H1 (cell line): ENCODE measurements around the gene ACTR5. TPM values are rescaled to one million over a fixed set of nuclear protein-coding genes. Genes with fewer than 3 reads are reported as not detected.

Source experiments
- CTCF ChIA-PET: fragments of 300-600 bp; sonication (Branson Sonifier 250); formaldehyde crosslinking; loops from one replicate; lab custom pipeline; 2021; ENCODE audit not compliant: partially characterized antibody; lab: Charles Lee
- POLR2A ChIA-PET: fragments of 300-600 bp; sonication (Branson Sonifier 250); formaldehyde crosslinking; loops from one replicate; lab custom pipeline; 2021; ENCODE audit warnings: inconsistent platforms; ENCODE audit not compliant: partially characterized antibody; lab: Charles Lee
- DNase-seq, 2 experiments: peaks; one replicate each; pipeline versions ENCODE4 v3.0.0 to v3.0.0-alpha.2; 2010 to 2022; ENCODE audit warnings: low spot score in 2 of 2, low read depth in 1 of 2, mixed read lengths in 1 of 2
- FAIRE-seq: peaks from 2 replicates; lab custom pipeline; 2011; peaks lifted over from hg19 to GRCh38; lab: Jason Lieb, UNC
- H2AFZ ChIP-seq: 2 replicates; pipeline ENCODE4 v1.8.1; 2012; ENCODE audit warnings: low read length, inconsistent platforms
- H2AK5ac ChIP-seq: 2 replicates; pipeline ENCODE4 v1.6.1; 2013; ENCODE audit warnings: low read depth, low read length
- H2BK120ac ChIP-seq: replicated peaks from 2 replicates; pipeline ENCODE3; 2013; ENCODE audit warnings: low read depth, low read length, inconsistent platforms
- H2BK12ac ChIP-seq: 2 replicates; pipeline ENCODE4 v1.6.1; 2013; ENCODE audit warnings: low read depth, low read length
- H2BK15ac ChIP-seq: 2 replicates; pipeline ENCODE4 v1.6.1; 2013; ENCODE audit warnings: low read length
- H2BK20ac ChIP-seq: 2 replicates; pipeline ENCODE4 v1.6.1; 2013; ENCODE audit warnings: low read length
- H2BK5ac ChIP-seq: 2 replicates; pipeline ENCODE4 v1.6.1; 2013; ENCODE audit warnings: low read depth, low read length
- H3K14ac ChIP-seq: 2 replicates; pipeline ENCODE4 v1.6.1; 2013; ENCODE audit warnings: inconsistent platforms; ENCODE audit not compliant: insufficient read length
- H3K18ac ChIP-seq: 2 replicates; pipeline ENCODE4 v1.6.1; 2013; ENCODE audit warnings: low read length; ENCODE audit errors: extremely low read depth
- H3K23ac ChIP-seq: 2 replicates; pipeline ENCODE4 v1.6.1; 2013; ENCODE audit warnings: inconsistent platforms; ENCODE audit not compliant: insufficient read length
- H3K23me2 ChIP-seq: 2 replicates; pipeline ENCODE4 v1.6.1; 2013; ENCODE audit warnings: low read depth, low read length
- H3K27ac ChIP-seq: 2 replicates; pipeline ENCODE4 v1.6.1; 2011; ENCODE audit warnings: low read depth, low read length, inconsistent platforms
- H3K27me3 ChIP-seq, 4 experiments: replicated peaks in 1 of 4; 1 replicate in 1 of 4; 2 replicates in 3 of 4; pipeline versions ENCODE4 v1.6.1 to v1.8.1; 2011 to 2013; ENCODE audit warnings: low read length in 3 of 4, mild to moderate bottlenecking in 3 of 4, inconsistent platforms in 2 of 4, mixed read lengths in 2 of 4, moderate library complexity in 1 of 4; ENCODE audit not compliant: control insufficient read depth in 3 of 4, insufficient read depth in 3 of 4; ENCODE audit errors: extremely low read depth in 1 of 4
- H3K36me3 ChIP-seq, 4 experiments: 2 replicates each; pipeline versions ENCODE4 v1.6.1 to v1.8.1; 2011 to 2013; ENCODE audit warnings: mild to moderate bottlenecking in 4 of 4, low read length in 3 of 4, moderate library complexity in 2 of 4, control low read depth in 1 of 4, inconsistent platforms in 1 of 4; ENCODE audit not compliant: insufficient read depth in 4 of 4, control insufficient read depth in 2 of 4
- H3K4ac ChIP-seq: replicated peaks from 2 replicates; pipeline ENCODE3; 2013; ENCODE audit warnings: low read length, low read depth, mixed read lengths, inconsistent platforms; ENCODE audit not compliant: insufficient read length
- H3K4me1 ChIP-seq, 4 experiments: replicated peaks in 1 of 4; 1 replicate in 1 of 4; 2 replicates in 3 of 4; pipeline versions ENCODE4 v1.6.1 to v1.8.1; 2011 to 2013; ENCODE audit warnings: low read length in 3 of 4, inconsistent platforms in 2 of 4, mixed read lengths in 1 of 4; ENCODE audit not compliant: insufficient read depth in 4 of 4, control insufficient read depth in 3 of 4
- H3K4me2 ChIP-seq, 2 experiments: 2 replicates each; pipeline versions ENCODE4 v1.6.1 to v1.8.1; 2011 to 2013; ENCODE audit warnings: low read depth in 2 of 2, low read length in 2 of 2, control low read depth in 1 of 2, inconsistent platforms in 1 of 2, mild to moderate bottlenecking in 1 of 2; ENCODE audit not compliant: insufficient read depth in 1 of 2
- H3K4me3 ChIP-seq, 4 experiments: fragments of 200-600, 300-600 bp in 1 of 4; sonication (generic), shearing (Covaris generic), sonication (Bioruptor Twin) in 1 of 4; 2 replicates each; pipeline versions ENCODE4 v1.5.1 to v1.8.1; 2011 to 2016; ENCODE audit warnings: low read length in 4 of 4, low read depth in 3 of 4, control low read depth in 2 of 4, inconsistent platforms in 2 of 4, mild to moderate bottlenecking in 2 of 4, mixed read lengths in 1 of 4, moderate library complexity in 1 of 4; ENCODE audit not compliant: insufficient read depth in 2 of 4; ENCODE audit errors: extremely low read depth in 1 of 4
- H3K56ac ChIP-seq: replicated peaks from 2 replicates; pipeline ENCODE3; 2013; ENCODE audit warnings: low read depth, mild to moderate bottlenecking, mixed read lengths, low read length, inconsistent platforms; ENCODE audit not compliant: insufficient read length
- H3K79me1 ChIP-seq: 2 replicates; pipeline ENCODE4 v1.6.1; 2013; ENCODE audit warnings: low read depth, low read length, control low read depth
- H3K79me2 ChIP-seq, 2 experiments: 2 replicates each; pipeline versions ENCODE4 v1.6.1 to v1.8.1; 2012 to 2013; ENCODE audit warnings: low read length in 2 of 2, mild to moderate bottlenecking in 2 of 2, inconsistent platforms in 1 of 2; ENCODE audit not compliant: insufficient read depth in 2 of 2, control insufficient read depth in 1 of 2
- H3K9ac ChIP-seq, 4 experiments: replicated peaks in 1 of 4; 1 replicate in 1 of 4; 2 replicates in 3 of 4; pipeline versions ENCODE4 v1.6.1 to v1.8.1; 2011 to 2013; ENCODE audit warnings: low read depth in 3 of 4, low read length in 3 of 4, control low read depth in 2 of 4, mild to moderate bottlenecking in 2 of 4, moderate library complexity in 2 of 4, inconsistent platforms in 1 of 4; ENCODE audit errors: extremely low read depth in 1 of 4
- H3K9me3 ChIP-seq, 2 experiments: 2 replicates each; pipeline versions ENCODE4 v1.6.1 to v1.8.1; 2012 to 2013; ENCODE audit warnings: mild to moderate bottlenecking in 2 of 2, moderate library complexity in 2 of 2, control low read depth in 1 of 2, inconsistent platforms in 1 of 2, low read depth in 1 of 2, low read length in 1 of 2, mixed read lengths in 1 of 2; ENCODE audit not compliant: insufficient read depth in 2 of 2
- H4K20me1 ChIP-seq, 2 experiments: replicated peaks in 1 of 2; 2 replicates each; pipeline versions ENCODE3 to v1.8.1; 2011 to 2013; ENCODE audit warnings: inconsistent platforms in 2 of 2, low read length in 2 of 2, mild to moderate bottlenecking in 1 of 2; ENCODE audit not compliant: insufficient read depth in 2 of 2, control insufficient read depth in 1 of 2
- H4K5ac ChIP-seq: 2 replicates; pipeline ENCODE4 v1.6.1; 2013; ENCODE audit warnings: low read length, low read depth, mixed read lengths, inconsistent platforms; ENCODE audit not compliant: insufficient read length
- H4K8ac ChIP-seq: 2 replicates; pipeline ENCODE4 v1.8.0; 2013; ENCODE audit warnings: mild to moderate bottlenecking, moderate library complexity, low read length, inconsistent platforms; ENCODE audit not compliant: insufficient read depth; ENCODE audit errors: extremely low read depth
- H4K91ac ChIP-seq: replicated peaks from 2 replicates; pipeline ENCODE3; 2013; ENCODE audit warnings: low read length, mixed read lengths, inconsistent platforms; ENCODE audit not compliant: insufficient read length
- CHD2 ChIP-seq: IDR thresholded peaks from 2 replicates; pipeline ENCODE4 v1.6.1; 2012; ENCODE audit warnings: low read length, improper control_type of control experiment
- SRF ChIP-seq: IDR thresholded peaks from 2 replicates; pipeline ENCODE4 v1.6.1; 2011; ENCODE audit warnings: mild to moderate bottlenecking, low read depth, low read length, moderate library complexity
- TAF7 ChIP-seq: optimal IDR thresholded peaks from 2 replicates; pipeline ENCODE3; 2011; ENCODE audit warnings: low read depth, mild to moderate bottlenecking, inconsistent platforms, low read length, moderate library complexity, borderline replicate concordance
- WGBS, 2 experiments: shearing (Covaris generic) in 1 of 2; methylation state at CpG; one replicate each; pipeline versions ENCODE4 v1.1.6 to v1.1.7; 2013 to 2015; ENCODE audit warnings: low lambda C conversion rate in 2 of 2, mixed read lengths in 2 of 2, inconsistent platforms in 1 of 2, low coverage in 1 of 2, missing lambda C conversion rate in 1 of 2; ENCODE audit not compliant: insufficient replicate concordance in 2 of 2, insufficient coverage in 1 of 2, insufficient read length in 1 of 2; ENCODE audit errors: extremely low coverage in 1 of 2, missing lambda C conversion rate in 1 of 2; 5-methylcytosine and 5-hydroxymethylcytosine counted together
- polyA plus RNA-seq, 7 experiments: library from polyadenylated mRNA; depleted of rRNA in 3 of 7; stranded (reverse) in 5 of 7; unstranded in 2 of 7; fragments of >200 nt in 5 of 7; fragments of 200-250 nt in 2 of 7; gene quantifications; 1 replicate in 5 of 7; 2 replicates in 1 of 7; 4 replicates in 1 of 7; pipeline versions ENCODE4 v1.2.1 to v1.2.3, GENCODE V29; 2011 to 2013; ENCODE audit warnings: missing spikeins in 2 of 7, mixed read lengths in 2 of 7
- total RNA-seq: library from RNA; stranded (reverse); fragmentation: NEBNext Ultra II Directional; extraction: Animal tissue kit (Norgen Biotek cat#: 25700); gene quantifications from 2 replicates; pipeline ENCODE4 v1.2.1, GENCODE V29; 2021

ACTR5 gene
- total and polyA plus RNA-seq, 2 of the 8 experiments (the other 6 are each of a cell fraction or from before 2014, with no cell fraction given) = 10.4 to 14.4 TPM

DNA sequence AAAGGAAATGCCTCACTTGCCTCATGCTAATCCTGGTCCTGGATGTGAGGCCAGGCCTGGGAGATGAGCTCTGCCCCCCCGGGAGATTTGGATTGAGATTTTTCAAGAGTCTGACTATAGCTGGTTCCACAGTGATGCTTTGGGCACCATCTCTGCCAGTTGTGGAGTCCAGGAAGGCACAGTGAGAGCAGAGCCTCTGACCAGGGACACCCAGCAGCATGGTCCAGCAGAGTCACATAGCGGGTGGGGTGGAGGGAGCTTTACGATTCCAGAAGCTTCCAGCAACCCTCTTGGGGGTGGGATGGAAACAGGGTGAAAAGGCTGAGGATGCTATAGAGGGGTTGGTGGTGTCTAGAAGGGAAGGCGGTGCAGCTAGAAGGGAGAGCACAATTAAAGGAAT, 15.3 kb upstream of the ACTR5 start:
- no peaks in the 10 kb centered on the region for H3K9me3 ChIP-seq
- no peak overlapping the region for H2BK20ac ChIP-seq
- H4K5ac ChIP-seq = no peak overlapping the region
- H3K9ac ChIP-seq = no peak overlapping the region
- H4K91ac ChIP-seq = no peak overlapping the region
- no peak overlapping the region for H3K23ac ChIP-seq
- no peak overlapping the region for H2AFZ ChIP-seq
- no peak overlapping the region for H2BK120ac ChIP-seq
- no peak for TF ChIP-seq SRF
- TF ChIP-seq CHD2 = no peak
- TF ChIP-seq TAF7 = no peak
- H3K36me3 ChIP-seq = no peaks in the 10 kb centered on the region
- ChIA-PET POLR2A (interaction anchor here (1.3 to 1.9 kb wide), 2 partner anchors 16 to 84 kb away, joined by 3 to 4 read pairs; no protein-coding TSS in a partner anchor), CTCF (interaction anchor here (0.8 to 12.4 kb wide), 17 partner anchors 8 to 160 kb away, joined by 3 to 236 read pairs (median 8); partner anchors contain the start of genes ACTR5 and SLC32A1)
- peaks cover 0 to 28% (median 18%) of the 10 kb centered on the region in 4 experiments; a peak in 6 of 7 replicates for H3K4me1 ChIP-seq
- peaks cover 27 to 50% (median 44%) of the 10 kb centered on the region in 4 experiments for H3K27me3 ChIP-seq
- H3K79me2 ChIP-seq = no peaks in the 10 kb centered on the region
- H3K4ac ChIP-seq = no peak overlapping the region
- H3K18ac ChIP-seq = no peak overlapping the region
- no peak overlapping the region for H2BK12ac ChIP-seq
- no peaks in the 10 kb centered on the region for H3K79me1 ChIP-seq
- no peak overlapping the region for H3K4me3 ChIP-seq
- no peak overlapping the region for H2BK15ac ChIP-seq
- H4K8ac ChIP-seq = no peak overlapping the region
- no peak for DNase-seq
- no peak for FAIRE-seq
- WGBS, 2 experiments = 85% methylated on average over 4 of the region's 4 CpGs; no CpG with 5 or more reads in 1 of the 2 experiments
- H3K4me2 ChIP-seq = no peak overlapping the region
- H3K14ac ChIP-seq = no peak overlapping the region
- H3K27ac ChIP-seq = no peak overlapping the region
- H2BK5ac ChIP-seq = no peak overlapping the region
- no peak overlapping the region for H2AK5ac ChIP-seq
- H4K20me1 ChIP-seq = peaks cover 2 to 11% of the 10 kb centered on the region in 2 experiments
- H3K56ac ChIP-seq = no peak overlapping the region
- peaks cover 11% of the 10 kb centered on the region for H3K23me2 ChIP-seq
